Liver (tissue), 9 donors: ENCODE results near the gene CMIP. TPM values are rescaled to one million over a fixed set of nuclear protein-coding genes. Genes with fewer than 3 reads are reported as not detected.

Source experiments
- DNase-seq: peaks from one replicate; pipeline ENCODE4 v3.0.0-alpha.2; 2017; ENCODE audit warnings: low spot score
- H3K27ac ChIP-seq, 2 donors: one replicate each; pipeline ENCODE4 v1.7.0; 2013; ENCODE audit warnings: inconsistent platforms in 2 of 2, low read length in 2 of 2, control low read depth in 1 of 2, low read depth in 1 of 2, mild to moderate bottlenecking in 1 of 2
- H3K27me3 ChIP-seq, 4 donors: one replicate each; pipeline versions ENCODE4 v1.6.1 to v1.7.0; 2013; ENCODE audit warnings: low read length in 3 of 4, inconsistent platforms in 1 of 4, mild to moderate bottlenecking in 1 of 4, moderate library complexity in 1 of 4; ENCODE audit not compliant: control insufficient read depth in 4 of 4, insufficient read depth in 4 of 4
- H3K36me3 ChIP-seq, 4 donors: one replicate each; pipeline versions ENCODE4 v1.6.1 to v1.7.0; 2013; ENCODE audit warnings: low read length in 3 of 4, mild to moderate bottlenecking in 3 of 4, low read depth in 1 of 4, moderate library complexity in 1 of 4; ENCODE audit not compliant: control insufficient read depth in 4 of 4, insufficient read depth in 3 of 4
- H3K4me1 ChIP-seq, 4 donors: one replicate each; pipeline versions ENCODE4 v1.6.1 to v1.7.0; 2013; ENCODE audit warnings: low read length in 3 of 4, mild to moderate bottlenecking in 3 of 4, moderate library complexity in 1 of 4; ENCODE audit not compliant: control insufficient read depth in 4 of 4, insufficient read depth in 4 of 4
- H3K4me3 ChIP-seq, 3 donors: one replicate each; pipeline versions ENCODE4 v1.6.1 to v1.7.0; 2013; ENCODE audit warnings: low read length in 3 of 3, control low read depth in 1 of 3, low read depth in 1 of 3, mild to moderate bottlenecking in 1 of 3
- H3K9ac ChIP-seq, 2 donors: one replicate each; pipeline ENCODE4 v1.7.0; 2013; ENCODE audit warnings: low read length in 2 of 2, mild to moderate bottlenecking in 2 of 2, moderate library complexity in 2 of 2, control low read depth in 1 of 2, low read depth in 1 of 2
- H3K9me3 ChIP-seq, 4 donors: one replicate each; pipeline versions ENCODE4 v1.6.1 to v1.7.0; 2013; ENCODE audit warnings: low read length in 3 of 4; ENCODE audit not compliant: control insufficient read depth in 4 of 4
- ATF3 ChIP-seq: IDR thresholded peaks from 2 replicates; pipeline ENCODE4 v1.6.1; 2016; ENCODE audit warnings: antibody characterized with exemption
- FOXA1 ChIP-seq: IDR thresholded peaks from 2 replicates; pipeline ENCODE4 v1.6.1; 2016; ENCODE audit warnings: antibody characterized with exemption
- FOXA2 ChIP-seq: IDR thresholded peaks from 2 replicates; pipeline ENCODE4 v1.6.1; 2016; ENCODE audit warnings: antibody characterized with exemption
- GABPA ChIP-seq, 2 donors: IDR thresholded peaks in 1 of 2; conservative IDR thresholded peaks in 1 of 2; 2 replicates each; pipeline ENCODE4 v1.6.1; 2016; ENCODE audit warnings: antibody characterized with exemption in 2 of 2, mild to moderate bottlenecking in 1 of 2, moderate library complexity in 1 of 2
- HNF4A ChIP-seq, 2 donors: conservative IDR thresholded peaks; 2 replicates each; pipeline ENCODE4 v1.6.1; 2016; ENCODE audit warnings: antibody characterized with exemption in 2 of 2, mild to moderate bottlenecking in 2 of 2
- HNF4G ChIP-seq: IDR thresholded peaks from 2 replicates; pipeline ENCODE4 v1.6.1; 2016; ENCODE audit warnings: antibody characterized with exemption
- JUND ChIP-seq, 2 donors: IDR thresholded peaks; 2 replicates each; pipeline ENCODE4 v1.6.1; 2016; ENCODE audit warnings: antibody characterized with exemption in 2 of 2
- MAX ChIP-seq: IDR thresholded peaks from 2 replicates; pipeline ENCODE4 v1.6.1; 2016; ENCODE audit warnings: antibody characterized with exemption
- NR2F2 ChIP-seq: IDR thresholded peaks from 2 replicates; pipeline ENCODE4 v1.6.1; 2016; ENCODE audit warnings: antibody characterized with exemption
- RAD21 ChIP-seq, 2 donors: IDR thresholded peaks; 2 replicates each; pipeline ENCODE4 v1.6.1; 2016; ENCODE audit warnings: antibody characterized with exemption in 2 of 2, mild to moderate bottlenecking in 2 of 2
- REST ChIP-seq: IDR thresholded peaks from 2 replicates; pipeline ENCODE4 v1.6.1; 2016; ENCODE audit warnings: antibody characterized with exemption, mild to moderate bottlenecking
- RXRA ChIP-seq, 2 donors: IDR thresholded peaks; 2 replicates each; pipeline ENCODE4 v1.6.1; 2017 to 2018; ENCODE audit warnings: antibody characterized with exemption in 2 of 2, mild to moderate bottlenecking in 1 of 2
- SP1 ChIP-seq: IDR thresholded peaks from 2 replicates; pipeline ENCODE4 v1.6.1; 2018; ENCODE audit warnings: antibody characterized with exemption, mild to moderate bottlenecking
- TAF1 ChIP-seq: conservative IDR thresholded peaks from 2 replicates; pipeline ENCODE4 v1.6.1; 2016; ENCODE audit warnings: antibody characterized with exemption, mild to moderate bottlenecking
- WGBS: extraction: QIAGEN DNeasy Blood & Tissue Kit; methylation state at CpG from one replicate; pipeline ENCODE4 v1.1.7; 2013; 5-methylcytosine and 5-hydroxymethylcytosine counted together
- polyA plus RNA-seq, 2 donors: library from polyadenylated mRNA; stranded (reverse) in 1 of 2; unstranded in 1 of 2; fragments of 200-250 nt in 1 of 2; fragments of >200 nt in 1 of 2; fragmentation: Nextera tagmentation in 1 of 2; extraction: Ambion mirVana in 1 of 2; gene quantifications; one replicate each; pipeline versions ENCODE4 v1.2.1 to v1.2.3, GENCODE V29; 2013 to 2015
- total RNA-seq, 2 donors: library from RNA; depleted of rRNA; stranded (reverse); fragments of >200 nt; gene quantifications; one replicate each; pipeline ENCODE4 v1.2.3, GENCODE V29; 2014
- TF ChIP-seq, protein P1 (sequence below): fragments of 150-350 bp; IDR thresholded peaks from 2 replicates; pipeline ENCODE4 v1.5.1; 2017; ENCODE audit warnings: improper control_type of control experiment, low read depth, low read length; ENCODE audit not compliant: missing input control
- donor health status: healthy.
- donor health status: healthy.
- donor health status: healthy.
- donor health status: healthy.
- donor health status: healthy.

Gene CMIP
- total and polyA plus RNA-seq, 4 donors = 1.7 to 15.6 (median 10.1) TPM

- Histone ChIP-seq H3K4me1 (peaks cover 13 to 60% (median 46%) of the 10 kb centered on the region in 4 donors), H3K36me3 (no peaks in the 10 kb centered on the region), H3K4me3 (no peak overlapping the region), H3K9ac (no peak overlapping the region), H3K27ac (peak overlapping the region; percentile 45 to 87), H3K27me3 (no peaks in the 10 kb centered on the region), H3K9me3 (no peaks in the 10 kb centered on the region)
- WGBS = 77% methylated on average over 15 of the region's 15 CpGs
- no peak for DNase-seq
- TF ChIP-seq ATF3 (no peak), HNF4G (no peak), RAD21 (IDR thresholded peaks at IDR 0.05) (peak in 1 of 2 donors; percentile 6), FOXA1 (no peak), SP1 (no peak), FOXA2 (no peak)
These were observed 37.9 kb downstream of the CMIP start for GRCh38 chr16:81482329-81483063.

DNA sequence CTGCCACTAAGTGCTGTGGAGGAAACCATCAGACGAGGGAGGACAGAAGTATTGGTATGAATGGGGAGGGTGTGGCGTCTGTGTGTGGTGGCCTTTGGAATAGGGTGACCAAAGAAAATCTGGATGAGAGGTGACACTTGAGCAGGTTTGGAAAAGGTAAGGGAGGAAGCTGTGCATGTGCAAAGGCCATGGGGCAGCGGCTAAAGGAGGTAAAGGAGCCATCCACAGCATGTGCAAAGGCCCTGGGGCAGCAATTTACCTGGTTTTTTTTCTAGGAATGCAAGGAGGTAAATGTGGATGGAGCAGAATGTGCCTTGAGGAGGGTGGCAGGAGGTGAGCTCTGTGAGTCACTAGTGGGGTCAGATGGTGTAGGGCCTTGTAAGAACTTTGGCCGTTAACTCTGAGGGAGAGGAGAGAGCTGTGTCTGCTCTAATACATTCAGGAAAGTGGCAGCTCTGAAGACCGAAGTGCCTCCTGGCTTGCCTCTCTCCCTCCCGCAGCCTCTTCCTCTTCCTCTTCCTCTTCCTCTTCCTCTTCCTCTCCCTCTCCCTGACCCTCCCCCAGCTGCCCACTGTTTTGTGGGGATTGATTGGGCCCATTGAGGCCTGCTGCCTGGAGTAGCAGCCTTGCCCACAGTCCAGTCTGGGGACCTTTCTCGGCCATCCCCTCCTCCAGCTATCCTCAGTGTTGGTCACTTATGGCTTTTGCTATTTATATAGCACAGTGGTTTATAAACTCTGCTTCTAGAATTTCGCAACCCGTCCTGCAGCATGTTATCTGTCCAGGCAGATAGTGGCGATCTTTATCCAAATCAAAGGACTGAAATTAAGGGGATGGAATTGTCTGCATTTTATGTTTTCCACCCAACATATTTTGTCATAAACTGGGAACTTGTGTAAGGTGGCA is 38.7 kb downstream of the CMIP start:
- Histone ChIP-seq H3K27me3 (no peaks in the 10 kb centered on the region), H3K9me3 (no peaks in the 10 kb centered on the region), H3K27ac (peak overlapping the region; percentile 45 to 87), H3K4me3 (no peak overlapping the region), H3K36me3 (no peaks in the 10 kb centered on the region), H3K4me1 (peaks cover 13 to 57% (median 45%) of the 10 kb centered on the region in 4 donors), H3K9ac (no peak overlapping the region)
- WGBS = 58% methylated on average over 10 of the region's 10 CpGs
- DNase-seq = no peak
- no peak for TF ChIP-seq NR2F2
- TF ChIP-seq MAX = peak; percentile 39
- TF ChIP-seq GABPA (IDR thresholded peaks at IDR 0.05 in 1 of 2, conservative IDR thresholded peaks at IDR 0.05 in 1 of 2) = no peak
- TF ChIP-seq FOXA2 = no peak
- TF ChIP-seq, protein P1, sequence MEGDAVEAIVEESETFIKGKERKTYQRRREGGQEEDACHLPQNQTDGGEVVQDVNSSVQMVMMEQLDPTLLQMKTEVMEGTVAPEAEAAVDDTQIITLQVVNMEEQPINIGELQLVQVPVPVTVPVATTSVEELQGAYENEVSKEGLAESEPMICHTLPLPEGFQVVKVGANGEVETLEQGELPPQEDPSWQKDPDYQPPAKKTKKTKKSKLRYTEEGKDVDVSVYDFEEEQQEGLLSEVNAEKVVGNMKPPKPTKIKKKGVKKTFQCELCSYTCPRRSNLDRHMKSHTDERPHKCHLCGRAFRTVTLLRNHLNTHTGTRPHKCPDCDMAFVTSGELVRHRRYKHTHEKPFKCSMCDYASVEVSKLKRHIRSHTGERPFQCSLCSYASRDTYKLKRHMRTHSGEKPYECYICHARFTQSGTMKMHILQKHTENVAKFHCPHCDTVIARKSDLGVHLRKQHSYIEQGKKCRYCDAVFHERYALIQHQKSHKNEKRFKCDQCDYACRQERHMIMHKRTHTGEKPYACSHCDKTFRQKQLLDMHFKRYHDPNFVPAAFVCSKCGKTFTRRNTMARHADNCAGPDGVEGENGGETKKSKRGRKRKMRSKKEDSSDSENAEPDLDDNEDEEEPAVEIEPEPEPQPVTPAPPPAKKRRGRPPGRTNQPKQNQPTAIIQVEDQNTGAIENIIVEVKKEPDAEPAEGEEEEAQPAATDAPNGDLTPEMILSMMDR = no peak
- no peak for TF ChIP-seq ATF3
- no peak for TF ChIP-seq REST
- TF ChIP-seq HNF4A (conservative IDR thresholded peaks at IDR 0.05) = peak in 1 of 2 donors; percentile 27
- peak in 1 of 2 donors; percentile 46 for TF ChIP-seq RXRA (IDR thresholded peaks at IDR 0.05)
- TF ChIP-seq FOXA1 = no peak
- TF ChIP-seq JUND (IDR thresholded peaks at IDR 0.05) = no peak
- no peak for TF ChIP-seq TAF1
- peak; percentile 37 to 44 for TF ChIP-seq RAD21 (IDR thresholded peaks at IDR 0.05)
